Activated CD4-positive, CD25-positive, alpha-beta regulatory T cell treated with anti-CD3 and anti-CD28 coated beads, Interleukin-2, amount 50 U/mL, for 16 hours (primary cell): ENCODE measurements around the gene ITSN1.

ENCODE experiments used
- DNase-seq: peaks from one replicate; pipeline ENCODE4 v3.0.0-alpha.2; 2020; ENCODE audit warnings: low read depth, low spot score

The ITSN1 gene

GRCh38 chr21:33886321-33886720, 244.0 kb downstream of the ITSN1 start:
- DNase-seq = no peak

GRCh38 chr21:33890187-33890586, 247.9 kb downstream of the ITSN1 start:
- no peak for DNase-seq

GRCh38 chr21:33892853-33893252, 250.6 kb downstream of the ITSN1 start:
- no peak for DNase-seq

DNA sequence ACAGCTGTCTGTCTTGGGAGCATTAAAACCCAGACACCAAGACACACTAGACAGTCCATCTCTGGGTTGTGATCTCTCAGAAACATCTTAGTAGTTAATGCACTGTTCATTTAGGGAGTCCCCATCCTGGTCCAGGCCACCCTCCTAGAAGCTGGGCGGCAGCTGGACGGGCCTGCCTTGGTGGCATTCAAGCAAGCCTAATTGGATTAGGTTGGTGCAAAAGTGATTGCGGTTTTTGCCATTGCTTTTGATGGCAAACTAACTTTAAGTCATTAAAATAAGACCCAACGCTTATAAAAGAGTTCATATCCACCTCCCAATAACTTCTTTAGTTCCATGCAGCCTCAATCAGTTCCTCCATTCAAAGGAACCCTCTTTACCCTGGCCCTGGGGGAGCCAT, 251.6 kb downstream of the ITSN1 start:
- no peak for DNase-seq

DNA sequence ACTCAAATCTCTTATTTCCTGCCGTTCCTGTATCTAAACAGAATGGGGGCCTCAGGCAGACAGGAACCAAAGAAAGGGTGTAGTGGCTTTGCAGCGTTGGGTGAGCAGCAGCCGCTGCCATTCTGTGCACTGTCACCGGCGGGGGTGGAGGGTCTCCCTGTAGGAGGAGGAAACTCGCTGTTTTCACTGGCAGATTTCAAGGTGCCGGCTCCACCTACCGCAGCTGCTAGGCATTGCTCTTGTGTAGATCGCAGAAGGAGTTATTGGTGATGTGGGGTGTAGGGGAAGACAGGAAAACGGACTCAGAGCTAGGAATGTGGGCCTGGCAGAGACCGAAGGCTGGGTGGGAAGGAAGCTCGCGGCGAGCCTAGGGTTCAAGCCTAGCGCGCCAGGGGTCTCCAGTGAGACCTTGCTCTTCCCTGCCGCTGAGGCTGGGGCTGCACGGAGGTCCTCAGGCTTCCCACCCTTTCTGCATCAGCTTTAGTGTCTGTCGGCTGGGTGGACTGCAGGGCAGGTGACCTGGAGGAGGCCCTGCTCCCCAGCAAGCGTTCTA, 252.5 kb downstream of the ITSN1 start:
- DNase-seq = peak; percentile 21

- no peak for DNase-seq
Measured at GRCh38 chr21:33895356-33895755, 253.1 kb downstream of the ITSN1 start.

GRCh38 chr21:33896691-33897090, 254.4 kb downstream of the ITSN1 start:
- no peak for DNase-seq

DNA sequence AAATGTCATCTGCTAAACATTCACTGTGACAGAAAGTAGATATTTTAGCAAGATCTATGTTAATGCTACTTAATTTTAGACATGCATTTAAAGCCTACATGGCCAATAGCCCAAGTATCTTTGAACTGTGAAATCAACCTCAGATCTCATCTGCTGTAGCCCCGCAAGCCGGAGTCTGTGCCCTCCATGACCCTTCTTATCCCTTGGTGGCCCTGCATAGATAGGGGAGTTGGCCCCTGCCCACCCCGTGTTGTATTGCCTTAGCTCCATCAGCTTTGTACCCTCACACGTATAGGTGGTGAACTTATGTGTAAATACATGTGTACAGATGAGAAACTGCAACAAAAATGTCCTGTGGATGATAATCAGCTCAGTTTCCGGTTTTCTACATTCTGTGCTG, 254.8 kb downstream of the ITSN1 start:
- no peak for DNase-seq

GRCh38 chr21:33897739-33898138, 255.4 kb downstream of the ITSN1 start:
- no peak for DNase-seq

DNA sequence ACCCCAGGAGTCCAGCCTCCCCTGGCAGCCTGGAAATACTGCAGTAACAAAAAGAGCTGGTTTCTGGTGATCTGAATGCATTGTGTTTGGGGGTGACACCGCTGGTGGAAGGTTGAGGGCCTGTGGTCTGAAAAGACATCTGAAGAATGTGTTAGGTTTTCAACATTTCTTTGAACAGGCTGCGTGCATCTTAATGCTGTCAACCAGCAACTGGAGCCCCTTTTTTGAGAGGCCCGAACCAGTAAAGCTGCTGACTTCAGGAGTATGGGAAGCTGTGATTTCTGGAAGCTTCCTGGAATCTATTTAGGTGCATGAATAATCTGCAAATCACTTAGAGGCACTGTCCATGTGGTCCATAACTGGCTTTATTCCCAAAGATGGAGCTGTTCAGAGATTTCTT, 256.3 kb downstream of the ITSN1 start:
- DNase-seq = no peak

DNA sequence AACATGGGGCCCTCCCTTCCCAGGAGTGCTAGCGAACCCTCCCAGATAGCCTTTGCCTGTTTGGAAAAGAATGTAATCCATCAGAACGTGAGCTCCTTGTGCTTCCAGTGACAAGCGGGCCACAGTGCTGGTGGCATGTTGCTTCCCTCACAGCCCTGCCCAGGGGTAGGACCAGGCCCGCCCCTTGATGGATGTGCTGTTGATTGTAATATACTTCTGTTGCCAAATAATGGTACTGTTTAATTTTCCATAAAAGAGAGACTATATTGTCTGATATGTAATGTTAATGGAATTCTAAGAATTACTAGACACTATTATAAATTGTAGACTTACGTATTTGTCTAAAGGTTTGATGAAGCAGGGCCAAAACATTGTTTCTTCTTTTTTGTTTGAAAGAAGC, 256.9 kb downstream of the ITSN1 start:
- no peak for DNase-seq

GRCh38 chr21:33901412-33902288, 259.3 kb downstream of the ITSN1 start:
- no peak for DNase-seq

DNA sequence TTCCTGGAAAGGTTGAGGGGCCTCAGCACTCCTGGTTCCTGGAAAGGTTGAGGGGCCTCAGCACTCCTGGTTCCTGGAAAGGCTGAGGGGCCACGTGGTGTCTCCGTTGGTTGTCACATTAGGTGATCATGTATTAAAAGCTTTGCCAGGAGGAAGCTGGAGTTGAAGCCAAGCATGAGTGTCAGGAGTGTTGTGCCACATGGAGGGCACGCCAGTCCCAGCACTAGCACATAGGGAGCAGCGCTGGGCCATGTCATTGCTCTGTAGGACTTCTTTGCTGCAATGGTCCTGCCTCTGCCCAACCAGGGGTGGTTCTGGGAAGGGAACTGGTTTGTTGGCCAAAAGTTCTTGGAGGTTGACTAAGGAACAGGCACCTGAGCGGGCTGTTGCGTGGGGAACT, 260.0 kb downstream of the ITSN1 start:
- no peak for DNase-seq

DNA sequence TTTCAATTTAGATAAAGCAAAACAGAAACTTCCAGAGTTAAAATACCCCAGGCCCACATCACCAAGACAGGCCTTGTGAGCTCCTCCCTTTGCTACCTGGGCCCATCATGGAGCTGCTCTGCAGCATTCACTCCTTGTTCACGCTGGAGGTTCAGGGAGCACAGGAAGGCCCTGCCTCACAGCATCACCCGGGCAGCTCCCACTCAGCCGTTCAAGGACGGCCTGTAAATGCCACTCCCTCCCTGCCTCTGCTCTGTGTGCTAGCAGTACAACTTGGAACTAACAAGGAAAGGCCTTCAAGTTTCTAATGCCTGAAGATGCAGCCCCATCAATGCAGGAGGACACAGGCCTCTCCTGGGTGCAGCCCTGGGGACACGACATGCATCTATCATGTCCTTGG, 261.7 kb downstream of the ITSN1 start:
- DNase-seq = no peak

- no peak for DNase-seq
Measured at GRCh38 chr21:33908760-33909159, 266.5 kb downstream of the ITSN1 start.

DNA sequence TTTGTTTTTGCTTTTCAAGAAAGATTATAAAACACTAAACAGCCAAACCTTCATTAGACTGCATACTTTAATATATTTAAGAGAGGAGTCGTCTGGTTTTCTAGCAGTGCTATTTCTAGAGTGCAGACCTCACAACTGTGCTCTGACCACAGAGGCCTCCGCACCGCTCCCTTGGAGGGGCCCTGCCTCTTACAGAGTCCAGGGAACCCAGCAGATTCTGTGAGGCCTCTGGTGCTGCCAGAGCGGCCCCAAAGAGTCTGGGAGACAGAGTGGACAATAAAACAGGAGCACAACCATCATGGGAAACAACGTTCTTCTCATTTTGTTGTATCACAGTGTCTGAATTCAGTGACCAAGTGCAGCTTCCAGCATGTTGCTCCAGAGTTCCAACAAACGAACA, 267.5 kb downstream of the ITSN1 start:
- no peak for DNase-seq

DNA sequence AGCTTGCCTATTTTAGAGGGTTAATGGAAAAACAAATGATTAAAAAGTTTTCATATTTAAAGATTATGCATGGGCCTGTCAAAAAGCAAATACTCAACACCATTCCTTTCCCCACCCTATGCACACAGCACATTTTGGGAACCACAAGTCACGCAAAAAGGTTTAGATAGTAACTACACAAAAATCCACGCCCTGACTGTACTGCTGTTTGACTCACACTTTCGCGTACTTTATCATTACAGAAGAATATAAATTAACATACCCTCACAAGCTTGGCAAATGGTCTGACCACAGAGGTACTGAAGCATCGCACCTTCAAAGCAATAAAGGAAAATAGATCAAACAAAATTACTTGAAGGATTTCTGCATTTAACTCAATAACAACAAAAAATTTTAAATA, 271.9 kb downstream of the ITSN1 start:
- DNase-seq = no peak

- DNase-seq = peak; percentile 93
Measured at GRCh38 chr21:33915368-33916199, 273.3 kb downstream of the ITSN1 start, which contains the start of gene ATP5PO. TSS of gene ATP5PO (minus strand) at chr21:33915804. CDS start at chr21:33915763, 41 bp downstream.

- DNase-seq = no peak
Measured at GRCh38 chr21:33916200-33916567, 273.9 kb downstream of the ITSN1 start.

DNA sequence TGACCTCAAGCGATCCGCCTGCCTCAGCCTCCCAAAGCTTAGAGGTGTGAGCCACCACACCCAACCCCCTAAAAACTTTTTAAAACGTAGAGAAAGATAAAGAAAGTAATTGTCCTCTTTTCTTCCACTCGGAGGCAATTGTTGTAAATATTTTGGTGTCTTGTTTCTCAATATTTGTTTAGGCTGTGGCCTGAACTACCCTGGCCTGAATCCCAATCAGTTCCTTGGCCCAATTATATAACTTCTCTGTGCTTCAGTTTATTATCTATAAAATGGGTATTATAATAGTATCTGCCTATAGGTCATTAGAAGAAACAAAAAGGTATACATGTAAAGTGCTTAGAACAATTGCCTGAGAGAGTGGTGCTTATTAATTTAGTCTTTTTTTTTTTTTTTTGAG, 275.1 kb downstream of the ITSN1 start:
- no peak for DNase-seq

- peak; percentile 87 for DNase-seq
Measured at GRCh38 chr21:33924079-33924765, 281.9 kb downstream of the ITSN1 start.

GRCh38 chr21:33924766-33925100, 282.4 kb downstream of the ITSN1 start:
- DNase-seq = no peak
